GM10248 (cell line): ENCODE results near the gene CTLA4.

Experiments used
- CTCF ChIA-PET: fragments of 300-600 bp; sonication (Branson Sonifier 250); formaldehyde crosslinking; extraction: SDS; loops from one replicate; lab custom pipeline; 2021; ENCODE audit warnings: antibody characterized with exemption; lab: Yijun Ruan, JAX
- POLR2A ChIA-PET: fragments of 350-650 bp; sonication (Branson Sonifier 250); formaldehyde crosslinking; extraction: SDS; loops from one replicate; lab custom pipeline; 2020; ENCODE audit warnings: antibody characterized with exemption; lab: Yijun Ruan, JAX
- DNase-seq: peaks from one replicate; pipeline ENCODE4 v3.0.0; 2012; ENCODE audit errors: extremely low spot score
- TF ChIP-seq, protein P1 (sequence below): IDR thresholded peaks from 2 replicates; pipeline ENCODE4 v1.5.1; 2012; ENCODE audit warnings: mild to moderate bottlenecking, low read depth; ENCODE audit errors: extremely low read depth, missing control alignments, control extremely low read depth

Gene CTLA4

DNA sequence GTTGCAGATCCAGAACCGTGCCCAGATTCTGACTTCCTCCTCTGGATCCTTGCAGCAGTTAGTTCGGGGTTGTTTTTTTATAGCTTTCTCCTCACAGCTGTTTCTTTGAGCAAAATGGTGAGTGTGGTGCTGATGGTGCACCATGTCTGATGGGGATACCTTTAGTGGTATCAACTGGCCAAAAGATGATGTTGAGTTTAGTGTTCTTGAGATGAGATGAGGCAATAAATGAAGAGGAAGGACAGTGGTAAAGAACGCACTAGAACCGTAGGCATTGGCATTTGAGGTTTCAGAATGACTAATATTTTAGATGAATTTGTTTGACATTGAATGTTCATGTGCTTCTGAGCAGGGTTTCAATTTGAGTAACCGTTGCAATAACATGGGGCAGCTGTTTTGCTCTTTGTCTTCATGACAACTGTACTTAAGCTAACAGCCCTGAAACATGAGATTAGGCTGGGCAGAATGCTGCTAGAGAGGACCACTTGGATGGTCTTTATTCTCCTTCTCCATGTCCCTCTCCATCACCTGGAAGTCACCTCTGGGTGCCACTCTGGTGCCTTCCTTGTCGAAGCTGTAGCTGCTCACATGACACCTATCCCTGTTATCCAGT, 3.9 kb downstream of the CTLA4 start:
- TF ChIP-seq, protein P1, sequence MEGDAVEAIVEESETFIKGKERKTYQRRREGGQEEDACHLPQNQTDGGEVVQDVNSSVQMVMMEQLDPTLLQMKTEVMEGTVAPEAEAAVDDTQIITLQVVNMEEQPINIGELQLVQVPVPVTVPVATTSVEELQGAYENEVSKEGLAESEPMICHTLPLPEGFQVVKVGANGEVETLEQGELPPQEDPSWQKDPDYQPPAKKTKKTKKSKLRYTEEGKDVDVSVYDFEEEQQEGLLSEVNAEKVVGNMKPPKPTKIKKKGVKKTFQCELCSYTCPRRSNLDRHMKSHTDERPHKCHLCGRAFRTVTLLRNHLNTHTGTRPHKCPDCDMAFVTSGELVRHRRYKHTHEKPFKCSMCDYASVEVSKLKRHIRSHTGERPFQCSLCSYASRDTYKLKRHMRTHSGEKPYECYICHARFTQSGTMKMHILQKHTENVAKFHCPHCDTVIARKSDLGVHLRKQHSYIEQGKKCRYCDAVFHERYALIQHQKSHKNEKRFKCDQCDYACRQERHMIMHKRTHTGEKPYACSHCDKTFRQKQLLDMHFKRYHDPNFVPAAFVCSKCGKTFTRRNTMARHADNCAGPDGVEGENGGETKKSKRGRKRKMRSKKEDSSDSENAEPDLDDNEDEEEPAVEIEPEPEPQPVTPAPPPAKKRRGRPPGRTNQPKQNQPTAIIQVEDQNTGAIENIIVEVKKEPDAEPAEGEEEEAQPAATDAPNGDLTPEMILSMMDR, result no peak
- POLR2A ChIA-PET, result no interaction called here
- CTCF ChIA-PET, result interaction anchor here (1.1 to 2.1 kb wide), 4 partner anchors 10 to 646 kb away, joined by 3 to 5 read pairs (median 4); no protein-coding TSS in a partner anchor
- DNase-seq, result peak; percentile 47

DNA sequence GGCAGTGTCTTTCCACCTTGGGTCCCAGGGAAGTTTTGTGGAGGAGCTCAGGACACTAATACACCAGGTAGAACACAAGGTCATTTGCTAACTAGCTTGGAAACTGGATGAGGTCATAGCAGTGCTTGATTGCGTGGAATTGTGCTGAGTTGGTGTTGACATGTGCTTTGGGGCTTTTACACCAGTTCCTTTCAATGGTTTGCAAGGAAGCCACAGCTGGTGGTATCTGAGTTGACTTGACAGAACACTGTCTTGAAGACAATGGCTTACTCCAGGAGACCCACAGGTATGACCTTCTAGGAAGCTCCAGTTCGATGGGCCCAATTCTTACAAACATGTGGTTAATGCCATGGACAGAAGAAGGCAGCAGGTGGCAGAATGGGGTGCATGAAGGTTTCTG, 5.9 kb downstream of the CTLA4 start:
- TF ChIP-seq, protein P1, result no peak
- DNase-seq, result no peak
- CTCF ChIA-PET, result interaction anchor here (1.2 kb wide), 2 partner anchors 17 to 38 kb away, joined by 3 read pairs; no protein-coding TSS in a partner anchor
- POLR2A ChIA-PET, result no interaction called here

DNA sequence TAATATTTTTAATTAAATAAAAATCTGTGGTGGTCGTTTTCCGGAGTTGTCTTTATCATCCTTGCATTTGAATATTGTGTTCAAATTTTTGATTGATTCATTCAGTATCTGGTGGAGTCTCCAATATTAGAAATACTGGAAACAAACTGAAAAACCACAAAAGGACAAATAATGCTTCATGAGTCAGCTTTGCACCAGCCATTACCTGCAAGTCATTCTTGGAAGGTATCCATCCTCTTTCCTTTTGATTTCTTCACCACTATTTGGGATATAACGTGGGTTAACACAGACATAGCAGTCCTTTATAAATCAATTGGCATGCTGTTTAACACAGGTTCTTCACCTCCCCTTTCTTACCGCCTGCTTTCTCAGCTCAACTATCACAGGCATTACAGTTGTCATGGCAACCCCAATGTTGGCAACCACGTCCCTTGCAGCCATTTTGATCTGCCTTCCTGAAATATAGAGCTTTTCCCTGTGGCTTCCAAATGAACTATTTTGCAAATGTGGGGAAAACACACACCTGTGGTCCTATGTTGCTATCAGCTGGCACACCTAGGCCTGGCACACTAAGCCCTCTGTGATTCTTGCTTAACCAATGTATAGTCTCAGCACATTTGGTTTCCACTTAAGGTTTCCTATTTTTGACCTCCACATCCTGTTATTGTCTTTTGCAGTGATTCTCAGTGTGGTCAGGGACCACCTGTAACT, 6.5 kb downstream of the CTLA4 start:
- CTCF ChIA-PET, result no interaction called here
- POLR2A ChIA-PET, result no interaction called here
- no peak for DNase-seq

DNA sequence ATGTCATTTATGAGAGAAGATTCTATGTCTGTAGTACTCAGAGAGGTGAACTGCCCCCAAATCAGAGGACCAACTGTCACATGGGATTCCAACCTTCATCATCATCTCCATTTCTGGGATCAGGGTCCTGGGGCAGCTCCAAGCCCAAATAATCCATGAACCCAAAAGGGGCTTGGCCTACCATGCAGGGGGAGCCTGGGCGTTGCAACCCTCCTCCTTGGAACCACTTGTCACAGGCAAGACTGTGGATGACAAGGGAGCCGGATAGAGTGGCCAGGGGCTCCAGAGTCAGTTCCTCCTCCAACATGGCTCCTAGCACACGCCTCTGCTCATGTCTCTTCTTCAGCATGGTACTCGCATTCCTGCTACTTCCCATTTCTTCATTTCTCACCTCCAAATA, 7.9 kb downstream of the CTLA4 start:
- TF ChIP-seq, protein P1, result no peak
- ChIA-PET POLR2A (no interaction called here), CTCF (interaction anchor here (1.2 to 1.6 kb wide), 3 partner anchors 14 to 60 kb away, joined by 3 to 4 read pairs (median 4); no protein-coding TSS in a partner anchor)
- no peak for DNase-seq

More for the DNA sequence above, 6.5 kb downstream of the CTLA4 start:
- TF ChIP-seq, protein P1, result no peak

DNA sequence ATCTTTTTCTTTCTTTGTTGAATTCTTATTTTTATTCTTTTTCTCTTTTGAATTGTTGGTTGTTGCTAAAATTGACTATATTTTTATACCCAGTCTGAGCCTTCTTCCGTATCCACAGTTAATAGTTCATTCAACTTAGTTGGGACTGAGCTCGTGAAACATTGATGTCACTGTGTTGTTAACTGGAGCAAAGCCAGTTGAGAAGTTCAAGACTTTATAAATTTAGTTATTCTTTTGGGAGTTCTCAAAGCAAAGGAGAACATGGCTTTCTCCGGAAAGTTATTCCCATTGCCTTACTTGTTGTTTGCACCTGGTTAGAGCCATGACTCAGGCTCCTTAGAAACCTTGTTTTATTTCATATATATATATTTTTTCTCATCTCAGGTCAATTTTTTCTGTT, 8.8 kb downstream of the CTLA4 start:
- TF ChIP-seq, protein P1, result no peak
- CTCF ChIA-PET, result interaction anchor here (1.2 to 1.9 kb wide), 4 partner anchors 10 to 61 kb away, joined by 3 to 4 read pairs (median 4); no protein-coding TSS in a partner anchor
- POLR2A ChIA-PET, result no interaction called here
- DNase-seq, result no peak

DNA sequence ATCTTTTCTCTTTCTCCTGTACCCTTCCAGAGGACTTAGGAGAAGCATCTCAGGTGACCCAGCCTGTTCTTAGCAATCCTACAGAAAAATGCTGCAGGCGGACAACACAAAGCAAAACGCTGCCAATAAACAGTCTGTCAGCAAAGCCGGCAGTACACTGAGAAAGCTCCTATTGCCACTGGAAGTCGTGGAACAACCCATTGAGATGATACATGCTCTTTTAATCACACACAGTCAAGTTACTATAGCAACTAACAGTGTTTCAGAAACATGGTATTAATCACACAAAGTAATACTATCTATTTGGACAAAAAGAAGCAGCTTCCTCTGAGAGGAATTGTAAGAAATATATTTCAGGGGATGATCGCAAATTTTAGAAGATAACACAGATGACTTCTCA, 10.5 kb downstream of the CTLA4 start:
- CTCF ChIA-PET, result interaction anchor here (1.9 kb wide), 1 partner anchor 8 kb away, joined by 4 read pairs; no protein-coding TSS in a partner anchor
- DNase-seq, result no peak
- TF ChIP-seq, protein P1, result no peak
- POLR2A ChIA-PET, result no interaction called here
